HepG2 (cell line): ENCODE measurements around the gene ANKRD7. TPM values are rescaled to one million over a fixed set of nuclear protein-coding genes. Genes with fewer than 3 reads are reported as not detected.
A peak's percentile ranks its signal among the peaks of the same experiment; 100 is the strongest.

Experiments
- FOXA3 ChIP-seq: IDR thresholded peaks from 2 replicates; pipeline ENCODE4 v1.6.1; 2016; ENCODE audit warnings: missing genetic modification reagents, missing compliant biosample characterization
- HDAC1 ChIP-seq: sonication (generic); formaldehyde crosslinking; IDR thresholded peaks from 2 replicates; pipeline ENCODE4 v1.5.1; 2020; ENCODE audit warnings: mild to moderate bottlenecking, missing genetic modification reagents
- IRX3 ChIP-seq: sonication (generic); formaldehyde crosslinking; IDR thresholded peaks from 2 replicates; pipeline ENCODE4 v1.8.1; 2023; ENCODE audit warnings: mild to moderate bottlenecking, low read depth, missing genetic modification reagents, borderline replicate concordance
- LRRFIP1 ChIP-seq: sonication (generic); formaldehyde crosslinking; conservative IDR thresholded peaks from 2 replicates; pipeline ENCODE4 v1.4.0; 2020; ENCODE audit warnings: missing genetic modification reagents
- POLR2AphosphoS5 ChIP-seq: IDR thresholded peaks from 2 replicates; pipeline ENCODE4 v1.6.1; 2012; ENCODE audit warnings: low read depth, low read length
- PRDM4 ChIP-seq: sonication (generic); formaldehyde crosslinking; IDR thresholded peaks from 2 replicates; pipeline ENCODE4 v1.9.0; 2021; ENCODE audit warnings: missing genetic modification reagents, borderline replicate concordance
- REST ChIP-seq, 2 experiments: IDR thresholded peaks; 2 replicates each; pipeline ENCODE4 v1.6.1; 2011 to 2012; ENCODE audit warnings: low read length in 2 of 2, borderline replicate concordance in 1 of 2, low read depth in 1 of 2, mild to moderate bottlenecking in 1 of 2, moderate library complexity in 1 of 2
- SSRP1 ChIP-seq: IDR thresholded peaks from 2 replicates; pipeline ENCODE4 v1.6.1; 2016; ENCODE audit warnings: control low read depth
- TAF15 ChIP-seq: fragments of 200-400 bp; formaldehyde crosslinking; IDR thresholded peaks from one replicate; pipeline ENCODE4 v1.6.1; 2018; ENCODE audit warnings: mild to moderate bottlenecking, low read depth, low read length; ENCODE audit not compliant: poor library complexity, severe bottlenecking
- TCF7 ChIP-seq: sonication (generic); IDR thresholded peaks from 2 replicates; pipeline ENCODE4 v1.6.1; 2016; ENCODE audit warnings: antibody characterized with exemption, low read depth
- ZBTB20 ChIP-seq: sonication (generic); formaldehyde crosslinking; IDR thresholded peaks from 2 replicates; pipeline ENCODE4 v1.8.1; 2023; ENCODE audit warnings: missing genetic modification reagents, low read depth, mild to moderate bottlenecking, borderline replicate concordance
- ZBTB34 ChIP-seq: sonication (generic); formaldehyde crosslinking; IDR thresholded peaks from 2 replicates; pipeline ENCODE4 v1.8.0; 2022; ENCODE audit warnings: mild to moderate bottlenecking, missing genetic modification reagents
- ZNF260 ChIP-seq: sonication (generic); formaldehyde crosslinking; IDR thresholded peaks from 2 replicates; pipeline ENCODE4 v1.4.0; 2020; ENCODE audit warnings: missing genetic modification reagents, low read depth, mild to moderate bottlenecking, borderline replicate concordance
- ZNF335 ChIP-seq: sonication (generic); formaldehyde crosslinking; IDR thresholded peaks from 2 replicates; pipeline ENCODE4 v1.4.0; 2020; ENCODE audit warnings: missing genetic modification reagents
- ZNF556 ChIP-seq: sonication (generic); formaldehyde crosslinking; IDR thresholded peaks from 2 replicates; pipeline ENCODE4 v1.4.0; 2020; ENCODE audit warnings: mild to moderate bottlenecking, missing genetic modification reagents, borderline replicate concordance
- ZNF619 ChIP-seq: sonication (generic); formaldehyde crosslinking; IDR thresholded peaks from 2 replicates; pipeline ENCODE4 v1.4.0; 2020; ENCODE audit warnings: mild to moderate bottlenecking, missing genetic modification reagents
- ZNF639 ChIP-seq: conservative IDR thresholded peaks from 2 replicates; pipeline ENCODE4 v1.6.1; 2018; ENCODE audit warnings: missing genetic modification reagents
- polyA plus RNA-seq, 8 experiments: library from polyadenylated mRNA; depleted of rRNA in 3 of 8; stranded (reverse) in 7 of 8; unstranded in 1 of 8; fragments of >200 nt; fragmentation: Illumina TruSeq in 4 of 8; extraction: Trizol in 4 of 8; gene quantifications; 2 replicates each; pipeline versions ENCODE4 v1.2.1 to v1.2.3, GENCODE V29; 2011 to 2016; ENCODE audit warnings: low read depth in 4 of 8, missing spikeins in 1 of 8, mixed read lengths in 1 of 8; ENCODE audit not compliant: insufficient read depth in 1 of 8
- total RNA-seq, 5 experiments: library from RNA; depleted of rRNA; stranded (reverse); fragments of >200 nt; fragmentation: Illumina TruSeq; extraction: Trizol; gene quantifications; 2 replicates each; pipeline ENCODE4 v1.2.3, GENCODE V29; 2016; ENCODE audit warnings: low read depth in 1 of 5

The ANKRD7 gene
- total and polyA plus RNA-seq, 2 of the 13 experiments (the other 11 are each of a cell fraction or from before 2014, with no cell fraction given) = not detected

- peak in 1 of 2 experiments; percentile 73; a peak in 2 of 4 replicates for TF ChIP-seq REST (IDR thresholded peaks at IDR 0.05; ENCODE audit: borderline replicate concordance in 1 of 2, low read depth in 1 of 2, low read length in 2 of 2)
- TF ChIP-seq HDAC1 (CRISPR knock-in tag) = peak; percentile 93
- TF ChIP-seq PRDM4 (CRISPR knock-in tag) = no peak
- no peak for TF ChIP-seq TCF7
- TF ChIP-seq IRX3 (CRISPR knock-in tag) = no peak
- 0 out of 2 replicates have a peak, but pooled peaks have one; percentile 29 for TF ChIP-seq ZBTB20 (CRISPR knock-in tag)
- no peak; the same call in 1 of the 2 replicates for TF ChIP-seq FOXA3 (CRISPR knock-in tag)
- no peak for TF ChIP-seq ZBTB34 (CRISPR knock-in tag)
- peak; percentile 81 for TF ChIP-seq ZNF639 (CRISPR knock-in tag)
- no peak for TF ChIP-seq LRRFIP1 (CRISPR knock-in tag)
- TF ChIP-seq ZNF260 = no peak
- TF ChIP-seq ZNF335 = peak; percentile 72; the same call in 1 of the 2 replicates
- TF ChIP-seq POLR2AphosphoS5 = peak; percentile 97
- no peak for TF ChIP-seq SSRP1 (CRISPR knock-in tag)
- no peak for TF ChIP-seq ZNF556
- no peak for TF ChIP-seq TAF15
- TF ChIP-seq ZNF619 = no peak
Observed at GRCh38 chr7:118183786-118184564, 40.5 kb upstream of the ANKRD7 start, which contains the start of gene LSM8 (continued).
